Caco-2 (cell line): ENCODE results near the gene CBFA2T2. TPM values are rescaled to one million over a fixed set of nuclear protein-coding genes. Genes with fewer than 3 reads are reported as not detected.

Experiments
- BruUV-seq: library from RNA; stranded (reverse); fragments of 400-500 nt; replicated peaks from 2 replicates; lab custom pipeline; 2021; lab: Mats Ljungman, UMichigan
- CTCF ChIA-PET: fragments of 300-600 bp; sonication (Branson Sonifier 250); formaldehyde crosslinking; loops from one replicate; lab custom pipeline; 2022; ENCODE audit warnings: antibody characterized with exemption; lab: Charles Lee
- POLR2A ChIA-PET: fragments of 300-600 bp; sonication (Branson Sonifier 250); formaldehyde crosslinking; loops from one replicate; lab custom pipeline; 2022; ENCODE audit warnings: antibody characterized with exemption; lab: Charles Lee
- DNase-seq, 2 experiments: peaks; one replicate each; pipeline versions ENCODE4 v3.0.0 to v3.0.0-alpha.2; 2020 to 2022
- H3K27me3 ChIP-seq: replicated peaks from 2 replicates; pipeline ENCODE4 v1.6.0; 2011; ENCODE audit warnings: low read length; ENCODE audit not compliant: control insufficient read depth, insufficient read depth
- H3K36me3 ChIP-seq: 2 replicates; pipeline ENCODE4 v1.5.1; 2011; ENCODE audit warnings: low read length; ENCODE audit not compliant: control insufficient read depth, insufficient read depth
- H3K4me1 ChIP-seq: fragments of 250-450 bp; sonication (Bioruptor Pico); 2 replicates; pipeline ENCODE4 v1.5.1; 2020; ENCODE audit warnings: mild to moderate bottlenecking
- H3K4me3 ChIP-seq: 2 replicates; pipeline ENCODE4 v1.5.1; 2011; ENCODE audit warnings: low read depth, mild to moderate bottlenecking, control low read depth, low read length
- H3K9me3 ChIP-seq: fragments of 250-450 bp; sonication (Bioruptor Pico); 2 replicates; pipeline ENCODE4 v1.5.1; 2020; ENCODE audit warnings: mild to moderate bottlenecking, moderate library complexity
- H3K27ac Mint-ChIP-seq: one replicate; pipeline ENCODE4 v1.8.0; 2022; ENCODE audit warnings: mixed read lengths; ENCODE audit not compliant: unreplicated experiment
- H3K27me3 Mint-ChIP-seq: one replicate; pipeline ENCODE4 v1.8.0; 2022; ENCODE audit warnings: mixed read lengths; ENCODE audit not compliant: insufficient read depth, unreplicated experiment
- H3K36me3 Mint-ChIP-seq: one replicate; pipeline ENCODE4 v1.8.0; 2022; ENCODE audit warnings: mild to moderate bottlenecking, mixed read lengths; ENCODE audit not compliant: insufficient read depth, unreplicated experiment
- H3K4me1 Mint-ChIP-seq: one replicate; pipeline ENCODE4 v1.8.0; 2022; ENCODE audit warnings: low read depth, mixed read lengths; ENCODE audit not compliant: unreplicated experiment
- H3K4me3 Mint-ChIP-seq: one replicate; pipeline ENCODE4 v1.8.0; 2022; ENCODE audit warnings: mild to moderate bottlenecking, moderate library complexity, mixed read lengths; ENCODE audit not compliant: unreplicated experiment
- H3K9me3 Mint-ChIP-seq: one replicate; pipeline ENCODE4 v1.8.0; 2022; ENCODE audit warnings: mixed read lengths; ENCODE audit not compliant: unreplicated experiment
- CTCF ChIP-seq, 2 experiments: fragments of 200-600 bp in 1 of 2; IDR thresholded peaks; 1 replicate in 1 of 2; 2 replicates in 1 of 2; pipeline versions ENCODE4 v1.5.1 to v1.8.0; 2011 to 2022; ENCODE audit warnings: antibody characterized with exemption in 1 of 2, control low read depth in 1 of 2, inconsistent platforms in 1 of 2, low read depth in 1 of 2, low read length in 1 of 2, mild to moderate bottlenecking in 1 of 2, moderate library complexity in 1 of 2; ENCODE audit not compliant: insufficient read depth in 1 of 2, severe bottlenecking in 1 of 2, unreplicated experiment in 1 of 2
- intact Hi-C: fragments of 100-400 bp; cut with micrococcal nuclease; formaldehyde crosslinking; loops from one replicate; pipeline ENCODE4 v1.10.0; 2022; ENCODE audit not compliant: unreplicated experiment
- total RNA-seq: library from RNA; stranded (reverse); gene quantifications from 2 replicates; pipeline ENCODE4 v1.2.3, GENCODE V29; 2022

Gene CBFA2T2
- total RNA-seq, 1 experiment from 2014 or later = 30.6 TPM

GRCh38 chr20:33600414-33600813 is 110.5 kb downstream of the CBFA2T2 start:
- H3K27me3 ChIP-seq = no peaks in the 10 kb centered on the region
- H3K36me3 ChIP-seq = 0 out of 2 replicates have a peak, but pooled peaks cover 1% of the 10 kb centered on the region
- DNase-seq = no peak
- CTCF ChIA-PET = no interaction called here
- H3K4me1 ChIP-seq = no peaks in the 10 kb centered on the region
- H3K9me3 ChIP-seq = no peaks in the 10 kb centered on the region
- Mint-ChIP-seq H3K9me3 (no peaks in the 10 kb centered on the region), H3K27me3 (no peaks in the 10 kb centered on the region), H3K4me1 (no peaks in the 10 kb centered on the region), H3K27ac (no peak overlapping the region), H3K4me3 (no peak overlapping the region), H3K36me3 (peaks cover 7% of the 10 kb centered on the region)
- no TSS peak for BruUV-seq
- H3K4me3 ChIP-seq = no peak overlapping the region
- POLR2A ChIA-PET = no interaction called here
- intact Hi-C loops = no loop called here
- no peak for TF ChIP-seq CTCF (IDR thresholded peaks at IDR 0.05; ENCODE audit: insufficient read depth in 1 of 2, low read depth in 1 of 2, low read length in 1 of 2, severe bottlenecking in 1 of 2, unreplicated experiment in 1 of 2)

- ChIA-PET POLR2A (no interaction called here), CTCF (interaction anchor here (0.6 kb wide), 1 partner anchor 139 kb away, joined by 6 read pairs; no protein-coding TSS in a partner anchor)
- Mint-ChIP-seq H3K27me3 (no peaks in the 10 kb centered on the region), H3K4me1 (no peaks in the 10 kb centered on the region), H3K9me3 (no peaks in the 10 kb centered on the region), H3K36me3 (peaks cover 7% of the 10 kb centered on the region), H3K4me3 (no peak overlapping the region), H3K27ac (no peak overlapping the region)
- H3K27me3 ChIP-seq = no peaks in the 10 kb centered on the region
- intact Hi-C loops = no loop called here
- DNase-seq = no peak
- BruUV-seq = no TSS peak
- H3K9me3 ChIP-seq = no peaks in the 10 kb centered on the region
- H3K4me1 ChIP-seq = no peaks in the 10 kb centered on the region
- H3K36me3 ChIP-seq = 0 out of 2 replicates have a peak, but pooled peaks cover 1% of the 10 kb centered on the region
- TF ChIP-seq CTCF (IDR thresholded peaks at IDR 0.05; ENCODE audit: insufficient read depth in 1 of 2, low read depth in 1 of 2, low read length in 1 of 2, severe bottlenecking in 1 of 2, unreplicated experiment in 1 of 2) = no peak
- H3K4me3 ChIP-seq = no peak overlapping the region
These were observed 111.1 kb downstream of the CBFA2T2 start for GRCh38 chr20:33600981-33601380.

GRCh38 chr20:33601861-33602260 is 112.0 kb downstream of the CBFA2T2 start:
- Histone ChIP-seq H3K36me3 (0 out of 2 replicates have a peak, but pooled peaks cover 1% of the 10 kb centered on the region), H3K4me3 (no peak overlapping the region), H3K4me1 (no peaks in the 10 kb centered on the region), H3K27me3 (no peaks in the 10 kb centered on the region), H3K9me3 (no peaks in the 10 kb centered on the region)
- ChIA-PET CTCF (interaction anchor here (0.6 kb wide), 1 partner anchor 140 kb away, joined by 6 read pairs; no protein-coding TSS in a partner anchor), POLR2A (no interaction called here)
- Mint-ChIP-seq H3K27ac (no peak overlapping the region), H3K9me3 (no peaks in the 10 kb centered on the region), H3K4me3 (no peak overlapping the region), H3K27me3 (no peaks in the 10 kb centered on the region), H3K4me1 (no peaks in the 10 kb centered on the region), H3K36me3 (peaks cover 7% of the 10 kb centered on the region)
- intact Hi-C loops = no loop called here
- DNase-seq = no peak
- no peak for TF ChIP-seq CTCF (IDR thresholded peaks at IDR 0.05; ENCODE audit: insufficient read depth in 1 of 2, low read depth in 1 of 2, low read length in 1 of 2, severe bottlenecking in 1 of 2, unreplicated experiment in 1 of 2)
- BruUV-seq = no TSS peak
